Mesenchymal stem cell (in vitro differentiated cells and primary cell): ENCODE data around the gene NKAP.
A peak's percentile ranks its signal among the peaks of the same experiment; 100 is the strongest.

Experiments used
- DNase-seq: peaks from one replicate; pipeline ENCODE4 v3.0.0-alpha.2; 2013
- H2AFZ ChIP-seq: one replicate; pipeline ENCODE4 v1.6.1; 2013; ENCODE audit warnings: low read depth, mild to moderate bottlenecking, control low read depth, inconsistent platforms, low read length, moderate library complexity
- H2AK5ac ChIP-seq: 2 replicates; pipeline ENCODE4 v1.6.1; 2013; ENCODE audit warnings: low read length, moderate library complexity, mild to moderate bottlenecking, inconsistent platforms; ENCODE audit not compliant: severe bottlenecking
- H2BK120ac ChIP-seq: one replicate; pipeline ENCODE4 v1.6.1; 2013; ENCODE audit warnings: low read depth, mild to moderate bottlenecking, inconsistent platforms, low read length, moderate library complexity
- H2BK12ac ChIP-seq, 2 experiments: one replicate each; pipeline ENCODE4 v1.6.1; 2013; ENCODE audit warnings: inconsistent platforms in 2 of 2, low read length in 2 of 2, mild to moderate bottlenecking in 2 of 2, moderate library complexity in 2 of 2, control low read depth in 1 of 2
- H2BK15ac ChIP-seq: one replicate; pipeline ENCODE4 v1.6.1; 2013; ENCODE audit warnings: mild to moderate bottlenecking, low read depth, inconsistent platforms; ENCODE audit not compliant: poor library complexity, severe bottlenecking
- H2BK5ac ChIP-seq: 2 replicates; pipeline ENCODE4 v1.6.1; 2013; ENCODE audit warnings: low read depth, mild to moderate bottlenecking, low read length, control low read depth, inconsistent platforms; ENCODE audit not compliant: poor library complexity, severe bottlenecking
- H3K14ac ChIP-seq, 2 experiments: one replicate each; pipeline ENCODE4 v1.6.1; 2013; ENCODE audit warnings: inconsistent platforms in 2 of 2, low read length in 2 of 2, control low read depth in 1 of 2, mild to moderate bottlenecking in 1 of 2, moderate library complexity in 1 of 2
- H3K18ac ChIP-seq, 2 experiments: one replicate each; pipeline ENCODE4 v1.6.1; 2013; ENCODE audit warnings: inconsistent platforms in 2 of 2, low read length in 2 of 2, control low read depth in 1 of 2, low read depth in 1 of 2, mild to moderate bottlenecking in 1 of 2
- H3K23ac ChIP-seq, 2 experiments: one replicate each; pipeline ENCODE4 v1.6.1; 2013; ENCODE audit warnings: inconsistent platforms in 2 of 2, low read length in 2 of 2, mild to moderate bottlenecking in 2 of 2, moderate library complexity in 2 of 2, control low read depth in 1 of 2
- H3K27ac ChIP-seq: 2 replicates; pipeline ENCODE4 v1.5.1; 2013; ENCODE audit warnings: mild to moderate bottlenecking, moderate library complexity, low read length, control low read depth, inconsistent platforms; ENCODE audit not compliant: poor library complexity, severe bottlenecking
- H3K27me3 ChIP-seq, 2 experiments: 2 replicates each; pipeline versions ENCODE4 v1.6.1 to v1.7.0; 2013; ENCODE audit warnings: low read length in 2 of 2, mild to moderate bottlenecking in 2 of 2, moderate library complexity in 2 of 2, control low read depth in 1 of 2, inconsistent platforms in 1 of 2; ENCODE audit not compliant: control insufficient read depth in 1 of 2, insufficient read depth in 1 of 2
- H3K36me3 ChIP-seq, 2 experiments: 2 replicates each; pipeline versions ENCODE4 v1.6.1 to v1.7.0; 2013; ENCODE audit warnings: low read length in 2 of 2, control low read depth in 1 of 2, inconsistent platforms in 1 of 2, low read depth in 1 of 2, mild to moderate bottlenecking in 1 of 2; ENCODE audit not compliant: insufficient read depth in 2 of 2, control insufficient read depth in 1 of 2
- H3K4ac ChIP-seq, 2 experiments: one replicate each; pipeline ENCODE4 v1.6.1; 2013; ENCODE audit warnings: inconsistent platforms in 2 of 2, low read length in 2 of 2, mild to moderate bottlenecking in 2 of 2, moderate library complexity in 2 of 2, control low read depth in 1 of 2, low read depth in 1 of 2
- H3K4me1 ChIP-seq: 2 replicates; pipeline ENCODE4 v1.6.1; 2013; ENCODE audit warnings: low read depth, low read length, control low read depth; ENCODE audit not compliant: control insufficient read depth, insufficient read depth
- H3K4me2 ChIP-seq: 2 replicates; pipeline ENCODE4 v1.6.1; 2013; ENCODE audit warnings: low read length, mild to moderate bottlenecking, inconsistent platforms; ENCODE audit not compliant: poor library complexity, severe bottlenecking
- H3K4me3 ChIP-seq, 2 experiments: 2 replicates each; pipeline versions ENCODE4 v1.5.1 to v1.7.0; 2013; ENCODE audit warnings: low read length in 2 of 2, mild to moderate bottlenecking in 2 of 2, control low read depth in 1 of 2, low read depth in 1 of 2; ENCODE audit not compliant: insufficient read depth in 1 of 2
- H3K79me1 ChIP-seq: replicated peaks from 2 replicates; pipeline ENCODE4 v1.6.1; 2013; ENCODE audit warnings: mild to moderate bottlenecking, control low read depth, low read length, inconsistent platforms; ENCODE audit not compliant: poor library complexity, severe bottlenecking
- H3K9ac ChIP-seq: 2 replicates; pipeline ENCODE4 v1.7.0; 2013; ENCODE audit warnings: mild to moderate bottlenecking, low read length, moderate library complexity
- H3K9me3 ChIP-seq: 2 replicates; pipeline ENCODE4 v1.7.0; 2013; ENCODE audit warnings: mild to moderate bottlenecking, low read length; ENCODE audit not compliant: control insufficient read depth
- H4K8ac ChIP-seq: one replicate; pipeline ENCODE4 v1.6.1; 2013; ENCODE audit warnings: inconsistent platforms, mild to moderate bottlenecking, low read length, moderate library complexity
- H4K91ac ChIP-seq: one replicate; pipeline ENCODE4 v1.6.1; 2013; ENCODE audit warnings: mild to moderate bottlenecking, low read length, inconsistent platforms
- WGBS: methylation state at CpG from one replicate; pipeline ENCODE4 v1.1.7; 2013; ENCODE audit warnings: mixed read lengths; 5-methylcytosine and 5-hydroxymethylcytosine counted together

Gene NKAP

GRCh38 chrX:119880076-119880475, 63.5 kb downstream of the NKAP start:
- Histone ChIP-seq H2BK120ac (no peak overlapping the region), H2BK12ac (no peak overlapping the region), H3K36me3 (peaks cover 0 to 14% of the 10 kb centered on the region in 2 experiments), H3K4me2 (no peak overlapping the region), H3K14ac (no peak overlapping the region), H3K9ac (no peak overlapping the region), H3K4me1 (peaks cover 4% of the 10 kb centered on the region), H2BK5ac (no peak overlapping the region), H2AFZ (no peak overlapping the region), H3K9me3 (no peaks in the 10 kb centered on the region), H4K91ac (no peak overlapping the region), H3K4me3 (no peak overlapping the region), H2AK5ac (no peak overlapping the region), H4K8ac (no peak overlapping the region), H3K27ac (no peak overlapping the region), H3K18ac (no peak overlapping the region), H3K27me3 (no peaks in the 10 kb centered on the region), H3K23ac (no peak overlapping the region), H3K4ac (no peak overlapping the region), H3K79me1 (no peaks in the 10 kb centered on the region), H2BK15ac (no peak overlapping the region)
- DNase-seq, result no peak
- 93% methylated on average over 2 of the region's 5 CpGs for WGBS

- H2AK5ac ChIP-seq, result no peak overlapping the region
- no CpG with 5 or more reads among the region's 2 CpGs for WGBS
- no peak overlapping the region for H4K91ac ChIP-seq
- no peak overlapping the region for H4K8ac ChIP-seq
- no peaks in the 10 kb centered on the region for H3K9me3 ChIP-seq
- no peak overlapping the region for H2BK120ac ChIP-seq
- no peak overlapping the region for H3K4me2 ChIP-seq
- no peak overlapping the region for H3K18ac ChIP-seq
- H3K4ac ChIP-seq, result no peak overlapping the region
- H3K36me3 ChIP-seq, result peaks cover 0 to 14% of the 10 kb centered on the region in 2 experiments
- no peak overlapping the region for H2AFZ ChIP-seq
- no peak overlapping the region for H3K9ac ChIP-seq
- H3K4me1 ChIP-seq, result peaks cover 4% of the 10 kb centered on the region
- H3K79me1 ChIP-seq, result no peaks in the 10 kb centered on the region
- H3K4me3 ChIP-seq, result no peak overlapping the region
- no peak overlapping the region for H3K14ac ChIP-seq
- no peak overlapping the region for H2BK12ac ChIP-seq
- no peak overlapping the region for H2BK5ac ChIP-seq
- no peak overlapping the region for H2BK15ac ChIP-seq
- DNase-seq, result no peak
- no peak overlapping the region for H3K27ac ChIP-seq
- H3K27me3 ChIP-seq, result no peaks in the 10 kb centered on the region
- H3K23ac ChIP-seq, result no peak overlapping the region
These were observed 64.8 kb downstream of the NKAP start for GRCh38 chrX:119878740-119879139.

- Histone ChIP-seq H2BK120ac (peak within 1 kb of the TSS; percentile 19), H2AK5ac (no peak within 1 kb of the TSS), H2BK12ac (no peak within 1 kb of the TSS), H3K4ac (peak within 1 kb of the TSS in 1 of 2 experiments; percentile 75), H2AFZ (peak within 1 kb of the TSS; percentile 42), H3K14ac (peak within 1 kb of the TSS in 1 of 2 experiments; percentile 84), H2BK5ac (no peak within 1 kb of the TSS), H3K9ac (peak within 1 kb of the TSS; percentile 99), H3K27ac (peak within 1 kb of the TSS; percentile 95), H4K8ac (no peak within 1 kb of the TSS), H3K9me3 (no peaks in the 10 kb centered on the region), H2BK15ac (peak within 1 kb of the TSS; percentile 7), H3K4me1 (no peaks in the 10 kb centered on the region), H3K4me3 (peak within 1 kb of the TSS; percentile 67 to 90), H3K27me3 (no peaks in the 10 kb centered on the region), H3K79me1 (no peaks in the 10 kb centered on the region), H3K4me2 (peak within 1 kb of the TSS; percentile 79), H3K36me3 (peaks cover 0 to 8% of the 10 kb centered on the region in 2 experiments), H3K18ac (peak within 1 kb of the TSS; percentile 86 to 91), H4K91ac (peak within 1 kb of the TSS; percentile 27), H3K23ac (no peak within 1 kb of the TSS)
- peak; percentile 89 for DNase-seq
- 0% methylated on average over 32 of the region's 62 CpGs for WGBS
These were observed 71.8 kb downstream of the NKAP start, which contains the start of the genes NDUFA1 and RNF113A for GRCh38 chrX:119871599-119872395. Gene NDUFA1, plus strand, starts transcription at chrX:119871832. Its CDS starts 80 bp downstream, at chrX:119871912. Gene RNF113A, minus strand, starts transcription at chrX:119871733. Its CDS starts 120 bp downstream, at chrX:119871613.

DNA sequence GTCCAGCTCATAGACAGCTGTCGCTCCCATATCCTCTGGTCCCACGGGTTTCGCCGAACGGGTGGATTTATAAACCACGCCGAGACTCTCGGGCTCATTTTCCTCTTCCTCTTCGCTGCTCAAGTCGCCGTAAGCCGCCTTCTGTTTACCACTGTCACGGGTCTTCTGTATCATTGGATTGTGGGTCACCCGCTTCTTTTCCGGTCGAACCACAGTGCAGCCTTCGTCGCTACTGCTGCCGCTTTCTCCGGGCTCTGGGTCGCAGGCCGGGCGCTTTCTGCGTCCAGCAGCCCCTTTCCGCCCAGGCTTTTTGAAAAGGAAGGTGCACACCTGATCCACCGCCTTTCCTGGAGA, 72.3 kb downstream of the NKAP start:
- Histone ChIP-seq H3K27ac (peak overlapping the region; percentile 95), H2BK120ac (no peak overlapping the region), H4K91ac (peak overlapping the region; percentile 18), H3K4me3 (peak overlapping the region; percentile 66 to 90), H2BK15ac (no peak overlapping the region), H3K9ac (peak overlapping the region; percentile 99), H3K23ac (no peak overlapping the region), H3K4me2 (peak overlapping the region; percentile 79), H4K8ac (no peak overlapping the region), H2BK5ac (no peak overlapping the region), H2BK12ac (no peak overlapping the region), H3K36me3 (peaks cover 0 to 4% of the 10 kb centered on the region in 2 experiments), H3K4ac (peak overlapping the region in 1 of 2 experiments; percentile 58), H2AK5ac (no peak overlapping the region), H3K14ac (peak overlapping the region in 1 of 2 experiments; percentile 84), H3K4me1 (no peaks in the 10 kb centered on the region), H3K27me3 (no peaks in the 10 kb centered on the region), H3K9me3 (no peaks in the 10 kb centered on the region), H2AFZ (peak overlapping the region; percentile 42), H3K18ac (peak overlapping the region; percentile 19 to 90), H3K79me1 (no peaks in the 10 kb centered on the region)
- DNase-seq, result no peak
- 0% methylated on average over 26 of the region's 26 CpGs for WGBS
